CD4-positive, alpha-beta T cell (primary cell): ENCODE measurements around the gene PLIN4. TPM values are rescaled to one million over a fixed set of nuclear protein-coding genes. Genes with fewer than 3 reads are reported as not detected.

Experiments
- ATAC-seq: fragments of 200-7000 bp; cut with Tn5 transposase; one replicate; pipeline ENCODE4 v1.10.0; 2022; ENCODE audit warnings: mild to moderate bottlenecking; ENCODE audit not compliant: poor library complexity
- CTCF ChIA-PET: fragments of 350-600 bp; sonication (Branson Sonifier 250); formaldehyde crosslinking; loops from one replicate; lab custom pipeline; 2021; ENCODE audit warnings: antibody characterized with exemption, inconsistent platforms; lab: Charles Lee
- POLR2A ChIA-PET: fragments of 350-600 bp; sonication (Branson Sonifier 250); formaldehyde crosslinking; loops from one replicate; lab custom pipeline; 2021; ENCODE audit warnings: antibody characterized with exemption, inconsistent platforms; lab: Charles Lee
- DNase-seq, 14 experiments: peaks; one replicate each; pipeline ENCODE4 v3.0.0-alpha.2; 2013 to 2020; ENCODE audit warnings: mixed read lengths in 2 of 14
- H3K27ac ChIP-seq, 2 donors: one replicate each; pipeline versions ENCODE4 v1.5.1 to v1.7.0; 2013; ENCODE audit warnings: low read length in 2 of 2, low read depth in 1 of 2, mild to moderate bottlenecking in 1 of 2
- H3K27me3 ChIP-seq, 2 experiments: 1 replicate in 1 of 2; 2 replicates in 1 of 2; pipeline versions ENCODE4 v1.6.1 to v1.7.0; 2013; ENCODE audit warnings: low read length in 2 of 2, control low read depth in 1 of 2, mild to moderate bottlenecking in 1 of 2, moderate library complexity in 1 of 2; ENCODE audit not compliant: insufficient read depth in 2 of 2, control insufficient read depth in 1 of 2
- H3K36me3 ChIP-seq: one replicate; pipeline ENCODE4 v1.6.1; 2013; ENCODE audit warnings: low read length, control low read depth; ENCODE audit not compliant: insufficient read depth
- H3K4me1 ChIP-seq: one replicate; pipeline ENCODE4 v1.6.1; 2013; ENCODE audit warnings: low read length, control low read depth; ENCODE audit not compliant: insufficient read depth
- H3K4me3 ChIP-seq: one replicate; pipeline ENCODE4 v1.5.1; 2013; ENCODE audit warnings: mild to moderate bottlenecking, low read length, moderate library complexity
- H3K9me3 ChIP-seq, 2 experiments: 1 replicate in 1 of 2; 2 replicates in 1 of 2; pipeline versions ENCODE4 v1.6.1 to v1.7.0; 2013; ENCODE audit warnings: low read length in 2 of 2, mild to moderate bottlenecking in 2 of 2, control low read depth in 1 of 2, moderate library complexity in 1 of 2; ENCODE audit not compliant: control insufficient read depth in 1 of 2, insufficient read depth in 1 of 2
- H3K27ac Mint-ChIP-seq: one replicate; pipeline ENCODE4 v1.8.0; 2020; ENCODE audit warnings: mixed read lengths
- H3K27me3 Mint-ChIP-seq: one replicate; pipeline ENCODE4 v1.8.0; 2021; ENCODE audit warnings: mixed read lengths
- H3K36me3 Mint-ChIP-seq: one replicate; pipeline ENCODE4 v1.8.0; 2021; ENCODE audit warnings: low read depth, mixed read lengths
- H3K4me1 Mint-ChIP-seq: one replicate; pipeline ENCODE4 v1.8.0; 2021; ENCODE audit warnings: low read depth, mixed read lengths
- H3K4me3 Mint-ChIP-seq: one replicate; pipeline ENCODE4 v1.8.0; 2020; ENCODE audit warnings: mild to moderate bottlenecking, mixed read lengths
- H3K9me3 Mint-ChIP-seq: one replicate; pipeline ENCODE4 v1.8.0; 2020; ENCODE audit warnings: mixed read lengths
- CTCF ChIP-seq: fragments of 200-600 bp; IDR thresholded peaks from one replicate; pipeline ENCODE4 v1.8.0; 2022; ENCODE audit warnings: antibody characterized with exemption, mild to moderate bottlenecking
- intact Hi-C, 2 experiments: fragments of 100-400 bp; cut with DNase I in 1 of 2; cut with micrococcal nuclease in 1 of 2; formaldehyde crosslinking; loops; one replicate each; pipeline versions ENCODE4 v1.15.1 to v1.9.0; 2023 to 2025; cut with DNase I, micrococcal nuclease
- total RNA-seq, 174 experiments: library from RNA in 2 of 174; stranded (reverse) in 2 of 174; gene quantifications; one replicate each; pipeline ENCODE4 v1.2.3 and lab custom pipeline; 2021 to 2026

The PLIN4 gene
- total RNA-seq, 2 experiments from 2014 or later: not detected

- no peaks in the 10 kb centered on the region for H3K27me3 Mint-ChIP-seq
- Histone ChIP-seq H3K27me3 (no peaks in the 10 kb centered on the region), H3K4me3 (no peak overlapping the region), H3K9me3 (no peaks in the 10 kb centered on the region), H3K27ac (no peak overlapping the region), H3K36me3 (peaks cover 53% of the 10 kb centered on the region), H3K4me1 (peaks cover 25% of the 10 kb centered on the region)
- intact Hi-C loops: no loop called here
- H3K36me3 Mint-ChIP-seq: peaks cover 56% of the 10 kb centered on the region
- H3K4me3 Mint-ChIP-seq: no peak overlapping the region
- H3K9me3 Mint-ChIP-seq: no peaks in the 10 kb centered on the region
- ChIA-PET CTCF (no interaction called here), POLR2A (no interaction called here)
- DNase-seq (no peak), ATAC-seq (no peak)
- TF ChIP-seq CTCF: no peak
- peaks cover 16% of the 10 kb centered on the region for H3K4me1 Mint-ChIP-seq
- no peak overlapping the region for H3K27ac Mint-ChIP-seq
These were observed 64.8 kb downstream of the PLIN4 start for GRCh38 chr19:4453232-4454179.

GRCh38 chr19:4452230-4452990, 65.9 kb downstream of the PLIN4 start:
- H3K4me1 Mint-ChIP-seq: peaks cover 10% of the 10 kb centered on the region
- ChIA-PET CTCF (no interaction called here), POLR2A (interaction anchor here (0.6 kb wide), 1 partner anchor 175 kb away, joined by 4 read pairs; no protein-coding TSS in a partner anchor)
- Histone ChIP-seq H3K4me1 (peaks cover 18% of the 10 kb centered on the region), H3K4me3 (no peak overlapping the region), H3K27me3 (no peaks in the 10 kb centered on the region), H3K36me3 (peaks cover 64% of the 10 kb centered on the region), H3K27ac (no peak overlapping the region), H3K9me3 (no peaks in the 10 kb centered on the region)
- H3K27me3 Mint-ChIP-seq: no peaks in the 10 kb centered on the region
- peak in 1 of 14 experiments; percentile 28 for DNase-seq
- intact Hi-C loops: no loop called here
- no peak for ATAC-seq
- H3K27ac Mint-ChIP-seq: no peak overlapping the region
- H3K36me3 Mint-ChIP-seq: peaks cover 58% of the 10 kb centered on the region
- no peak overlapping the region for H3K4me3 Mint-ChIP-seq
- TF ChIP-seq CTCF: no peak
- no peaks in the 10 kb centered on the region for H3K9me3 Mint-ChIP-seq

Other genes with a start within 250 kb of the PLIN4 start
- under 1 TPM; 0.14 to 0.64 TPM for gene SHD, start 239.2 kb downstream of the PLIN4 start, total RNA-seq
- 10 to 100 TPM; 17.6 to 20.9 TPM for gene TMIGD2, start 216.1 kb downstream of the PLIN4 start, total RNA-seq
- 1 to 10 TPM in 1 of 2 experiments, under 1 TPM in 1; 0.98 to 1.0 TPM for gene FSD1, start 213.9 kb downstream of the PLIN4 start, total RNA-seq
- 1 to 10 TPM; 1.7 to 1.8 TPM for gene STAP2, start 179.7 kb downstream of the PLIN4 start, total RNA-seq
- 10 to 100 TPM; 10.3 to 11.0 TPM for gene MPND, start 174.9 kb downstream of the PLIN4 start, total RNA-seq
- gene SH3GL1, start 117.9 kb downstream of the PLIN4 start, total RNA-seq: 10 to 100 TPM; 39.3 to 40.9 TPM
- gene CHAF1A, start 115.8 kb downstream of the PLIN4 start, total RNA-seq: 10 to 100 TPM; 27.5 to 27.8 TPM
- 10 to 100 TPM; 54.5 to 58.4 TPM for gene UBXN6, start 60.7 kb downstream of the PLIN4 start, total RNA-seq
- 10 to 100 TPM; 17.2 to 18.0 TPM for gene HDGFL2, start 46.2 kb downstream of the PLIN4 start, total RNA-seq
- under 1 TPM; 0.31 to 0.93 TPM for gene PLIN5, start 16.7 kb upstream of the PLIN4 start, total RNA-seq
- not detected for gene LRG1, start 21.6 kb upstream of the PLIN4 start, total RNA-seq
- gene SEMA6B, start 41.2 kb upstream of the PLIN4 start, total RNA-seq: under 1 TPM; 0.14 to 0.17 TPM
- 1 to 10 TPM; 4.4 to 5.1 TPM for gene TNFAIP8L1, start 121.0 kb upstream of the PLIN4 start, total RNA-seq
- 10 to 100 TPM; 22.0 to 23.0 TPM for gene MYDGF, start 151.9 kb upstream of the PLIN4 start, total RNA-seq
- gene DPP9, start 205.4 kb upstream of the PLIN4 start, total RNA-seq: 10 to 100 TPM; 67.9 to 72.8 TPM